Gastrocnemius medialis (tissue), 4 donors: ENCODE results near the gene THRB.

ENCODE experiments used
- POLR2A ChIP-seq, 2 donors: fragments of 450-650 bp; IDR thresholded peaks; one replicate each; pipeline ENCODE4 v1.6.1; 2017; ENCODE audit warnings: antibody characterized with exemption in 2 of 2, mild to moderate bottlenecking in 2 of 2, moderate library complexity in 2 of 2
- TF ChIP-seq, protein P1 (sequence below), 5 experiments: fragments of 450-650 bp in 3 of 5; fragments of 200-600 bp in 2 of 5; sonication (generic) in 2 of 5; IDR thresholded peaks in 4 of 5; conservative IDR thresholded peaks in 1 of 5; 1 replicate in 4 of 5; 2 replicates in 1 of 5; pipeline ENCODE4 v1.5.1; 2016 to 2019; ENCODE audit warnings: antibody characterized with exemption in 5 of 5, mild to moderate bottlenecking in 3 of 5, moderate library complexity in 3 of 5

DNA sequence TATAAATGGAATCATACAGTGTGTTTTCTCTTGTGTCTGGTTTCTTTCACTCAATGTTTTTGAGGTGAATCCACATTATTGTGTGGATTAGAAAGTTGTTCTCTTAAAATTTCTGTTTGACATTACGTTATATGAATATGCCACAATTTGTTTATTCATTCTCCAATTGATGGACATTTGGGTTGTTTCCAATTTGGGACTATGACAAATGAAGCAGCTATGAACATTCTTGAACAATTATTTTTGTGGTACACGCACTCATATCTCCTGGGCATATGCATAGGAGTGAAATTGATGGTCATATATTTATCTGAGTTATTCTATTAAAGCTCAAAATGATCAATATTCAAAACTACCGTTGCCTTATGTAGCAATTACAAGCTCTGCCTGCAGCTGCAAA, 5.3 kb upstream of the THRB start:
- no peak for TF ChIP-seq POLR2A (IDR thresholded peaks at IDR 0.05)
- TF ChIP-seq, protein P1, sequence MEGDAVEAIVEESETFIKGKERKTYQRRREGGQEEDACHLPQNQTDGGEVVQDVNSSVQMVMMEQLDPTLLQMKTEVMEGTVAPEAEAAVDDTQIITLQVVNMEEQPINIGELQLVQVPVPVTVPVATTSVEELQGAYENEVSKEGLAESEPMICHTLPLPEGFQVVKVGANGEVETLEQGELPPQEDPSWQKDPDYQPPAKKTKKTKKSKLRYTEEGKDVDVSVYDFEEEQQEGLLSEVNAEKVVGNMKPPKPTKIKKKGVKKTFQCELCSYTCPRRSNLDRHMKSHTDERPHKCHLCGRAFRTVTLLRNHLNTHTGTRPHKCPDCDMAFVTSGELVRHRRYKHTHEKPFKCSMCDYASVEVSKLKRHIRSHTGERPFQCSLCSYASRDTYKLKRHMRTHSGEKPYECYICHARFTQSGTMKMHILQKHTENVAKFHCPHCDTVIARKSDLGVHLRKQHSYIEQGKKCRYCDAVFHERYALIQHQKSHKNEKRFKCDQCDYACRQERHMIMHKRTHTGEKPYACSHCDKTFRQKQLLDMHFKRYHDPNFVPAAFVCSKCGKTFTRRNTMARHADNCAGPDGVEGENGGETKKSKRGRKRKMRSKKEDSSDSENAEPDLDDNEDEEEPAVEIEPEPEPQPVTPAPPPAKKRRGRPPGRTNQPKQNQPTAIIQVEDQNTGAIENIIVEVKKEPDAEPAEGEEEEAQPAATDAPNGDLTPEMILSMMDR (IDR thresholded peaks at IDR 0.05 in 4 of 5, conservative IDR thresholded peaks at IDR 0.05 in 1 of 5): no peak
